GM10266 (cell line): ENCODE measurements around the gene NEDD4L.
"Not testable (repeated sequence)": the region's sequence is repeated elsewhere in the genome, so short reads cannot be mapped to it uniquely, and the experiment has no call there.

Experiments used
- DNase-seq: peaks from one replicate; pipeline ENCODE4 v3.0.0; 2012; ENCODE audit errors: extremely low spot score
- CTCF ChIP-seq: IDR thresholded peaks from 2 replicates; pipeline ENCODE4 v1.5.1; 2012; ENCODE audit warnings: mild to moderate bottlenecking, low read depth; ENCODE audit not compliant: control insufficient read depth, insufficient read depth; ENCODE audit errors: missing control alignments

Gene NEDD4L

GRCh38 chr18:58280191-58280590 lies 236.2 kb downstream of the NEDD4L start:
- DNase-seq, result no peak
- no peak for TF ChIP-seq CTCF

DNA sequence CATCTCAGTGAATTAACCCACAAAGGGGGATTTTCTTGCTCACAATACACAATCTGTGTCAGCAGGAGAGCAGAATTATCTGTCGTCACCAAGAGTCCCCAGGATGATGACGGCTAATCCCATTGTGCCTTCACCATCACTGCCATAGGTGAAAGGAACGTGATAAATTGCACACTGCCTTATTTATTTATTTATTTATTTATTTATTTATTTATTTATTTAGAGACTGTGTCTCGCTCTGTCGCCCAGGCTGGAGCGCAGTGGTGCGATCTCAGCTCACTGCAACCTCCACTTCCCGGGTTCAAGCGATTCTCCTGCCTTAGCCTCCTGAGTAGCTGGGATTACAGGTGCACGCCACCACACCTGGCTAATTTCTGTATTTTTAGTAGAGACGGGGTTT lies 238.8 kb downstream of the NEDD4L start:
- not testable (repeated sequence) for DNase-seq

GRCh38 chr18:58284699-58285448 lies 240.8 kb downstream of the NEDD4L start:
- TF ChIP-seq CTCF, result no peak
- DNase-seq, result no peak

- DNase-seq, result no peak
- no peak for TF ChIP-seq CTCF
Observed at GRCh38 chr18:58285449-58286130, 241.6 kb downstream of the NEDD4L start.

GRCh38 chr18:58286632-58287352 lies 242.8 kb downstream of the NEDD4L start:
- no peak for TF ChIP-seq CTCF
- DNase-seq, result no peak

DNA sequence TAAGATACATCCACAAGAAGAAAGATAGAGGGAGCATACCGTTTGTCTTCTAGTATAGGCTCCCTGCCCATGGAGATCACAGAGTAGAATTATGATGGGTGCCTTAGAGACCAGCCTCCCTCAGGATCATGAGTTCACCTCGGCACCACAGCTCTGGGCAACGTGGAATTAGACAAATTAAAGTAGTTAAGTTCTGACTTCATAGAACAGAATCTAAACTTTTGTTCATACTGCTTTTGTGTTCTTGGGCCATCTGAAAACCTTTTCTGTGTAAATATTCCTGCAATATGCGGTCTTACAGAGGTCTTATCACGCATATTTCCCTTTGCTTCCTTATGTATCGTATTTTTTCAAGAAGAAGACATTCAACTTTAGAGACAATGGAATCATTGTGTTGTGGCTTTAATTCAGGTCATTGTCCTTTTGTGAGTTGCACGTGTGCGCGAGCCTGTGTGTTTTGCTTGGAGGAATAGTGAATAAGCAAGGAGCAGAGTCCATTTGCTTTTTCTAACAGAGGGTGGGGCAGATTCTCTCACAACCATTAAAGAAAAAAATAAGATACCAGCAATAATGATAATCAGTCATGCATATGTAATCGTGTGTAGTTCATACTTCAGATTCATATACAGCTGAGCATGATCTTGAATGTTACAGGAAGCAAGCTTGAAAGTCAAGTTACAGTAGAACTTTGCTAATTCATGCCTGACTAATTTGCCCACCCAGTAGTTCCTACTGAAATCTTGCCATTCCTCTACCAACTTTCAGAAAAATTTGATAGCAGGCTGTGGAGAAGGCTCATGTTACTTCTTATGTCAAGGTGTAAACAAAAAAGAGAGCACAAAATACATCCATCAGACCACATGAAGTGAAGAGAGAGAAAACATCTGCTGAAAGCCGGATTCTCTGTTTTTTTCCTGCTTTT lies 243.6 kb downstream of the NEDD4L start:
- no peak for DNase-seq
- no peak for TF ChIP-seq CTCF
